Measurements from ENCODE around the gene YIF1A. TPM values are rescaled to one million over a fixed set of nuclear protein-coding genes. Genes with fewer than 3 reads are reported as not detected.
A peak's percentile ranks its signal among the peaks of the same experiment; 100 is the strongest.
"Not testable (repeated sequence)": the region's sequence is repeated elsewhere in the genome, so short reads cannot be mapped to it uniquely, and the experiment has no call there.

Gene YIF1A
- total RNA-seq, 2 experiments from 2014 or later = 57.2 to 73.4 TPM

DNA sequence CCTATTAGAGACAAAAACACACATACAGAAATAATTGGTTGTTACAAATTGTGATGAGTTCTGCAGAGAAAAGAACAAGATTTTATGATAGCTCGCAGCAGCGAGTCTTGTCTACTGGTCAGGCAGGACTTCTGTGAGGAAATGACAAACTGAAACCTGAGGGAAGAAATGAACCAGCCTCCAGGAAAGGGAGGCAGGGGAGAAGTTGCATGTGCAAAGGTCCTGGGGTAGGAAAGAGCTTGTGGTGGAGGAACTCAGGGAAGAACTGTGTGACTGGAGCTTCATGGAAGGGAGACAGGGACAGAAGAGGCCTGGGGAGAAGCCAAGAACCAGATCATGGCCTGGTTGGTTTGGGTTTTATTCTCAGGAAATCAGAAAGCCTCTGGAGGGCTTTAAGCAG is 29.7 kb downstream of the YIF1A start:
- H2AFZ ChIP-seq (ENCODE audit: low read length) = no peak overlapping the region
- peaks cover 17% of the 10 kb centered on the region for H3K4me1 ChIP-seq (ENCODE audit: insufficient read depth, low read length, poor library complexity, severe bottlenecking)
- peak overlapping the region; percentile 100 for H3K4me3 ChIP-seq (ENCODE audit: low read depth, low read length, poor library complexity, severe bottlenecking)
- H3K36me3 ChIP-seq (ENCODE audit: insufficient read depth, low read length) = peaks cover 52% of the 10 kb centered on the region
- intact Hi-C loops (cut with micrococcal nuclease; ENCODE audit: unreplicated experiment) = no loop called here
- TF ChIP-seq, protein P1, sequence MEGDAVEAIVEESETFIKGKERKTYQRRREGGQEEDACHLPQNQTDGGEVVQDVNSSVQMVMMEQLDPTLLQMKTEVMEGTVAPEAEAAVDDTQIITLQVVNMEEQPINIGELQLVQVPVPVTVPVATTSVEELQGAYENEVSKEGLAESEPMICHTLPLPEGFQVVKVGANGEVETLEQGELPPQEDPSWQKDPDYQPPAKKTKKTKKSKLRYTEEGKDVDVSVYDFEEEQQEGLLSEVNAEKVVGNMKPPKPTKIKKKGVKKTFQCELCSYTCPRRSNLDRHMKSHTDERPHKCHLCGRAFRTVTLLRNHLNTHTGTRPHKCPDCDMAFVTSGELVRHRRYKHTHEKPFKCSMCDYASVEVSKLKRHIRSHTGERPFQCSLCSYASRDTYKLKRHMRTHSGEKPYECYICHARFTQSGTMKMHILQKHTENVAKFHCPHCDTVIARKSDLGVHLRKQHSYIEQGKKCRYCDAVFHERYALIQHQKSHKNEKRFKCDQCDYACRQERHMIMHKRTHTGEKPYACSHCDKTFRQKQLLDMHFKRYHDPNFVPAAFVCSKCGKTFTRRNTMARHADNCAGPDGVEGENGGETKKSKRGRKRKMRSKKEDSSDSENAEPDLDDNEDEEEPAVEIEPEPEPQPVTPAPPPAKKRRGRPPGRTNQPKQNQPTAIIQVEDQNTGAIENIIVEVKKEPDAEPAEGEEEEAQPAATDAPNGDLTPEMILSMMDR (conservative IDR thresholded peaks at IDR 0.05; ENCODE audit: low read length) = no peak
- no peak for TF ChIP-seq EZH2phosphoT487 (IDR thresholded peaks at IDR 0.05; ENCODE audit: borderline replicate concordance, low read depth, low read length)
- H3K4me2 ChIP-seq (ENCODE audit: low read length) = peak overlapping the region; percentile 86
- no peaks in the 10 kb centered on the region for H3K9me3 ChIP-seq (ENCODE audit: low read length)
- no peaks in the 10 kb centered on the region for H3K9me2 ChIP-seq (ENCODE audit: insufficient read depth, low read length)
- ChIA-PET POLR2A (interaction anchor here (1.0 kb wide), 1 partner anchor 12 kb away, joined by 7 read pairs; no protein-coding TSS in a partner anchor), CTCF (ENCODE audit: unreplicated experiment) (no interaction called here)
- H3K27ac ChIP-seq (ENCODE audit: low read depth, low read length, poor library complexity, severe bottlenecking) = no peak overlapping the region
- no peak for DNase-seq (ENCODE audit: low spot score)
- peaks cover 18% of the 10 kb centered on the region; the same call in 1 of the 2 replicates for H3K79me2 ChIP-seq (ENCODE audit: insufficient read depth, low read depth, low read length)
- BruUV-seq (replicated peaks) = TSS peak; percentile 73
- no peaks in the 10 kb centered on the region; the same call in 1 of the 2 replicates for H4K20me1 ChIP-seq (ENCODE audit: insufficient read depth, low read length)

DNA sequence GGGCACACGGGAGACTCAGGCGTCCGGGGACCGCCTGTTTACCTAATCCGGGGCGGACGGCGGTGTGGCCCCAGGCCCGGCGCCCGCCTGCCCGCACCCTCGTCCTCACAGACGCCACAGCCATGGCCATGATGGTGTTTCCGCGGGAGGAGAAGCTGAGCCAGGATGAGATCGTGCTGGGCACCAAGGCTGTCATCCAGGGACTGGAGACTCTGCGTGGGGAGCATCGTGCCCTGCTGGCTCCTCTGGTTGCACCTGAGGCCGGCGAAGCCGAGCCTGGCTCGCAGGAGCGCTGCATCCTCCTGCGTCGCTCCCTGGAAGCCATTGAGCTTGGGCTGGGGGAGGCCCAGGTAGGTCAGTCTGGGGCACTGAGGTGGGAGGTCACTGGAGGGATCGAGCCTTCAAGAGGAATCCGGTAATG is 30.5 kb downstream of the YIF1A start:
- Histone ChIP-seq H2AFZ (ENCODE audit: low read length) (no peak overlapping the region; the same call in 1 of the 2 replicates), H3K4me2 (ENCODE audit: low read length) (peak overlapping the region; percentile 86), H3K9me3 (ENCODE audit: low read length) (no peaks in the 10 kb centered on the region), H3K4me3 (ENCODE audit: low read depth, low read length, poor library complexity, severe bottlenecking) (peak overlapping the region; percentile 100), H4K20me1 (ENCODE audit: insufficient read depth, low read length) (no peaks in the 10 kb centered on the region; the same call in 1 of the 2 replicates), H3K36me3 (ENCODE audit: insufficient read depth, low read length) (peaks cover 45% of the 10 kb centered on the region), H3K79me2 (ENCODE audit: insufficient read depth, low read depth, low read length) (peaks cover 18% of the 10 kb centered on the region; the same call in 1 of the 2 replicates), H3K4me1 (ENCODE audit: insufficient read depth, low read length, poor library complexity, severe bottlenecking) (peaks cover 17% of the 10 kb centered on the region), H3K9me2 (ENCODE audit: insufficient read depth, low read length) (no peaks in the 10 kb centered on the region), H3K27ac (ENCODE audit: low read depth, low read length, poor library complexity, severe bottlenecking) (peak overlapping the region; percentile 93)
- no peak for TF ChIP-seq EZH2phosphoT487 (IDR thresholded peaks at IDR 0.05; ENCODE audit: borderline replicate concordance, low read depth, low read length)
- TF ChIP-seq, protein P1 (conservative IDR thresholded peaks at IDR 0.05; ENCODE audit: low read length) = peak; percentile 47; the same call in 1 of the 2 replicates
- no peak for DNase-seq (ENCODE audit: low spot score)
- no TSS peak for BruUV-seq (replicated peaks)
- POLR2A ChIA-PET = no interaction called here
- CTCF ChIA-PET (ENCODE audit: unreplicated experiment) = no interaction called here
- intact Hi-C loops (cut with micrococcal nuclease; ENCODE audit: unreplicated experiment) = loop anchor here (1.0 kb wide), 1 partner anchor 36 kb away; no protein-coding TSS in a partner anchor

DNA sequence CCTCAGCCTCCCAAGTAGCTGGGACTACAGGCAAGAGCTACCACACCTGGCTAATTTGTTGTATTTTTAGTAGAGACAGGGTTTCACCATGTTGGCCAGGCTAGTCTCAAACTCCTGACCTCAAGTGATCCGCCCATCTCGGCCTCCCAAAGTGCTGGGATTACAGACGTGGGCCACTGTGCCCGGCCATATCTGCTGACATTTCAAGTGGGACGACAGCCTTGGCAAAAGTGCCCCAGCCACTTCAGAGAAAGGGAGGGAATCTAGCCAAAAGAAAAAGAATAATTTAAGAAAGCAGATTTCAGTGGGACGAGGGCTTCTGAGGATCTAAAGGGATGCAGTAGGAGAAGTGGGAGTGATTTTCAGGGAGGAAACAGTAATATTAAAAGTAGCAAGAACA is 35.9 kb downstream of the YIF1A start:
- DNase-seq (ENCODE audit: low spot score); H3K4me3 ChIP-seq (ENCODE audit: low read depth, low read length, poor library complexity, severe bottlenecking); CTCF ChIA-PET (ENCODE audit: unreplicated experiment); H3K27ac ChIP-seq (ENCODE audit: low read depth, low read length, poor library complexity, severe bottlenecking); H3K4me2 ChIP-seq (ENCODE audit: low read length); H3K9me3 ChIP-seq (ENCODE audit: low read length); H4K20me1 ChIP-seq (ENCODE audit: insufficient read depth, low read length); H3K9me2 ChIP-seq (ENCODE audit: insufficient read depth, low read length); H3K4me1 ChIP-seq (ENCODE audit: insufficient read depth, low read length, poor library complexity, severe bottlenecking); H2AFZ ChIP-seq (ENCODE audit: low read length); H3K36me3 ChIP-seq (ENCODE audit: insufficient read depth, low read length); BruUV-seq (replicated peaks); intact Hi-C loops (cut with micrococcal nuclease; ENCODE audit: unreplicated experiment); H3K79me2 ChIP-seq (ENCODE audit: insufficient read depth, low read depth, low read length): not testable (repeated sequence)
- POLR2A ChIA-PET = interaction anchor here (0.6 kb wide), 1 partner anchor 10 kb away, joined by 4 read pairs; no protein-coding TSS in a partner anchor
